ENCODE measurements around the gene LRRK2. TPM values are rescaled to one million over a fixed set of nuclear protein-coding genes. Genes with fewer than 3 reads are reported as not detected.

The LRRK2 gene
- total and polyA plus RNA-seq, 12 donors: 0.99 to 9.1 (median 6.2) TPM

DNA sequence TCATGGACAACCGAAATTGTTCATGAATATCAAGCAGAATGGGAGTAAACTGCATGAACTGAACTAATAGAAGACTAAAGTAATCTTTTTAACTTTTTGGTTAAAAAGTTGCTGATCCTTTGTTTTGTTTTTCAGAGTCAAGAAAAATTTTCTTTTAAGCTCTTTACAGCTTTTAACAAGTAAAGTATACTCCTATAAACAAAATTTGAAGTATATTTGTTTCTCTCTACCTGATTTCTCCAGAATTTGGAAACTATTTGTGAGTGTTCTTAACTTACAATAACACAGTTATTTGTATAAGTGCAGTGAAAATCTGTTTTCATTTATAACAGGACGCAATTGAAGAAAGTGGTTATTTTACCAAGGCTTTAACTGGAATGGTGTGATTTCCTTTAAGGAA lies 12.2 kb upstream of the LRRK2 start:
- H3K27me3 ChIP-seq: no peaks in the 10 kb centered on the region
- H3K4me1 ChIP-seq: peaks cover 0 to 36% (median 0%) of the 10 kb centered on the region in 9 donors
- H3K27ac ChIP-seq: no peak overlapping the region
- no peak overlapping the region for H3K4me3 ChIP-seq
- no peak for DNase-seq
- ATAC-seq: no peak
- WGBS, 2 donors: 80 to 83% methylated on average over 2 of the region's 2 CpGs
- intact Hi-C loops (cut with DNase I): no loop called here
- H3K9me3 ChIP-seq: peaks cover 0 to 10% (median 3%) of the 10 kb centered on the region in 11 donors
- TF ChIP-seq, protein P1, sequence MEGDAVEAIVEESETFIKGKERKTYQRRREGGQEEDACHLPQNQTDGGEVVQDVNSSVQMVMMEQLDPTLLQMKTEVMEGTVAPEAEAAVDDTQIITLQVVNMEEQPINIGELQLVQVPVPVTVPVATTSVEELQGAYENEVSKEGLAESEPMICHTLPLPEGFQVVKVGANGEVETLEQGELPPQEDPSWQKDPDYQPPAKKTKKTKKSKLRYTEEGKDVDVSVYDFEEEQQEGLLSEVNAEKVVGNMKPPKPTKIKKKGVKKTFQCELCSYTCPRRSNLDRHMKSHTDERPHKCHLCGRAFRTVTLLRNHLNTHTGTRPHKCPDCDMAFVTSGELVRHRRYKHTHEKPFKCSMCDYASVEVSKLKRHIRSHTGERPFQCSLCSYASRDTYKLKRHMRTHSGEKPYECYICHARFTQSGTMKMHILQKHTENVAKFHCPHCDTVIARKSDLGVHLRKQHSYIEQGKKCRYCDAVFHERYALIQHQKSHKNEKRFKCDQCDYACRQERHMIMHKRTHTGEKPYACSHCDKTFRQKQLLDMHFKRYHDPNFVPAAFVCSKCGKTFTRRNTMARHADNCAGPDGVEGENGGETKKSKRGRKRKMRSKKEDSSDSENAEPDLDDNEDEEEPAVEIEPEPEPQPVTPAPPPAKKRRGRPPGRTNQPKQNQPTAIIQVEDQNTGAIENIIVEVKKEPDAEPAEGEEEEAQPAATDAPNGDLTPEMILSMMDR (IDR thresholded peaks at IDR 0.05): no peak
- no peaks in the 10 kb centered on the region for H3K36me3 ChIP-seq

DNA sequence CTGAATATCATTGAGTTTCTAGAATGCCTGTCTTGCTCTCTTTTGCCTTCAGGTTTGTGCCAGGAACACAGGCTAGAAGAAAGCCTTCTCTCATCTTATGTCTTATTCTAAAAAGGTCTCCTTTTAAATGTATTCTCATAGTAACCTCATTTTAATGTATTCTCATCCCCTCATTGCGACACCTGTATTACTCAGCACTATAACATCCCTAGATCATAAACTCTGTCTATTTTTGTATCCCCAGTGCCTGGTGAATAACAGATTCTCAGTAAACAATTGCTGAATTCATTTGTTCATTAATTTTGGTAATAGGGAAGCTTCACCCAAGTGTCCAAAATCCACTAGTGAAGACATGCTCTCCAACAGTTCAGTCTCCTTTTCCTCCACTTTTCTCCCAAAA lies 8.8 kb upstream of the LRRK2 start:
- 93 to 99% methylated on average over 1 of the region's 1 CpG for WGBS, 2 donors
- ATAC-seq: no peak
- intact Hi-C loops (cut with DNase I): no loop called here

DNA sequence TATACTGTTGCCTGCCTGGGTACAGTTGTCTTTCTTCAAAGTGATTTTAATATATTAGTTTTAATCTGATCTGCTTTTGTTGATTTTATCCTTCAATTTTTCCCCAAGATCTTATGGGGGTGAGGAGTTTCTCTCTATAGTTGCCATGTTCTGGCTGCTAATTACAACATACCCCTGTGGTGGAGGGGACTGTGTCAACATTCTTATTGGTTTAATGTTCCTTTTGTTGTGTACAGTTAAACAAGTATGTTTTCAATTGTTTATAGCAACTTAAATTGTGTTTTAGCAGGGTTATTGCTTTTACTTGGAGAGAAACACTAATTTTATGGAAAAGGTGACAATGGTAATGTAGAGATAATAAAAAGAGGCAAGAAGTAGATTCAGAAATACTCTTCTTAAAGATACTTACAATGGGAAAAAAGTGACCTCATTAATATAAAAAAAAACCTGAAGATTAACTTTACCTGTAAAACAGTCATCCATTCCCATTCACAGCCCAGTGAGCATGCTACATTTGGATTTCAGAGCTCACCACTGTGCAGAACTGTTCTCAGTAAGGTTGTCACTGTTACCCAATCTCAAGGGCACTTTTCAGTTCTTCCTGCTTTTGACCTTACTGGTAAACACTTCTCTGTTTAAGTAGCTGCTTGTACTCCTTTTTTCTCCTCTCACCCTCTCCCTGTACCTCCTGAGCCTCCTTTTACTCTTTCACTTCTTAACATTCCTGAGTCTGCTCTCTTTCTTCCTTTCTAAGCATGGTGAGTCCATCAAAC lies 8.1 kb upstream of the LRRK2 start:
- TF ChIP-seq, protein P1 (IDR thresholded peaks at IDR 0.05): no peak
- H3K27me3 ChIP-seq: no peaks in the 10 kb centered on the region
- H3K27ac ChIP-seq: peak overlapping the region in 1 of 10 donors; percentile 72
- ATAC-seq: peak in 1 of 8 donors; percentile 48
- H3K9me3 ChIP-seq: peaks cover 0 to 10% (median 3%) of the 10 kb centered on the region in 11 donors
- peaks cover 0 to 5% (median 0%) of the 10 kb centered on the region in 9 donors for H3K4me1 ChIP-seq
- H3K36me3 ChIP-seq: no peaks in the 10 kb centered on the region
- intact Hi-C loops (cut with DNase I): no loop called here
- DNase-seq: no peak
- H3K4me3 ChIP-seq: no peak overlapping the region

More for the DNA sequence above, 8.8 kb upstream of the LRRK2 start:
- no peaks in the 10 kb centered on the region for H3K27me3 ChIP-seq
- no peak overlapping the region for H3K4me3 ChIP-seq
- peak overlapping the region in 1 of 10 donors; percentile 32 for H3K27ac ChIP-seq
- H3K9me3 ChIP-seq: peaks cover 0 to 10% (median 3%) of the 10 kb centered on the region in 11 donors
- no peaks in the 10 kb centered on the region for H3K36me3 ChIP-seq
- peaks cover 0 to 3% (median 0%) of the 10 kb centered on the region in 9 donors for H3K4me1 ChIP-seq
- no peak for DNase-seq
- TF ChIP-seq, protein P1 (IDR thresholded peaks at IDR 0.05): no peak

DNA sequence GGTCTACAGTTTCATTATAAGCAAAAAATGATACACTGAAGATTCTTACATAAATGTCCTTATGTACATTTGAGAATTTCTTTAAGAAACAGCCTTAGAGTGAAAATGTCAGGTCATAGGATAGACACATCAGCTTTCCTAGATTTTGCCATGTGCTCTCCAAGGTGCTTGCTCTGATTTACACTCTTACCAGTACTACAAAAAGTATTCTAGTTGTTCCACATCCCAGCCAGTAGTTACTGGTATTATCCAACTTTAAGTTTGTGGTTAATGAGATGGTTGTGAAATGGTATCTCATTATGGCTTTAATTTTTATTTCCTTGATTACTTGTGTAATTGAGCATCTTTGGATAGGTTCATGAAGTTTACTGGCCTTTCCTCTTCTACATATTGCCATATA lies 5.0 kb upstream of the LRRK2 start:
- Histone ChIP-seq H3K36me3 (no peaks in the 10 kb centered on the region), H3K4me3 (no peak overlapping the region), H3K27ac (no peak overlapping the region), H3K9me3 (no peaks in the 10 kb centered on the region), H3K27me3 (no peaks in the 10 kb centered on the region), H3K4me1 (peaks cover 0 to 27% (median 5%) of the 10 kb centered on the region in 9 donors)
- DNase-seq: no peak
- TF ChIP-seq, protein P1 (IDR thresholded peaks at IDR 0.05): no peak
- ATAC-seq: no peak
- intact Hi-C loops (cut with DNase I): loop anchor here in 4 of 10 donors (5.0 to 10.0 kb wide), 3 partner anchors 65 to 205 kb away; no protein-coding TSS in a partner anchor
